Stomach (tissue), 9 donors: ENCODE measurements around the gene CACNA1G. TPM values are rescaled to one million over a fixed set of nuclear protein-coding genes. Genes with fewer than 3 reads are reported as not detected.

ENCODE experiments used
- DNase-seq, 2 donors: peaks; one replicate each; pipeline versions ENCODE4 v3.0.0 to v3.0.0-alpha.2; 2013 to 2019
- H3K27ac ChIP-seq, 5 donors: fragments of 200-600 bp in 4 of 5; sonication (generic) in 4 of 5; one replicate each; pipeline ENCODE4 v1.5.1; 2013 to 2019; ENCODE audit warnings: mild to moderate bottlenecking in 1 of 5, moderate library complexity in 1 of 5
- H3K27me3 ChIP-seq, 3 donors: fragments of 200-600 bp; sonication (generic); one replicate each; pipeline ENCODE4 v1.5.1; 2017 to 2019; ENCODE audit warnings: mixed run types in 1 of 3
- H3K36me3 ChIP-seq, 4 donors: fragments of 200-600 bp; sonication (generic); 1 replicate in 3 of 4; 2 replicates in 1 of 4; pipeline ENCODE4 v1.5.1; 2016 to 2019
- H3K4me1 ChIP-seq, 4 donors: fragments of 200-600 bp; sonication (generic); one replicate each; pipeline ENCODE4 v1.5.1; 2016 to 2019
- H3K4me3 ChIP-seq, 4 donors: fragments of 200-600 bp; sonication (generic) in 3 of 4; one replicate each; pipeline ENCODE4 v1.5.1; 2016 to 2019; ENCODE audit warnings: mild to moderate bottlenecking in 1 of 4
- H3K9me3 ChIP-seq, 4 donors: fragments of 200-600 bp; sonication (generic); one replicate each; pipeline ENCODE4 v1.5.1; 2016 to 2019
- EP300 ChIP-seq: sonication (generic); formaldehyde crosslinking; IDR thresholded peaks from one replicate; pipeline ENCODE4 v1.6.1; 2017; ENCODE audit warnings: antibody characterized with exemption
- POLR2A ChIP-seq, 4 donors: fragments of 450-650 bp; IDR thresholded peaks; one replicate each; pipeline ENCODE4 v1.6.1; 2016; ENCODE audit warnings: antibody characterized with exemption in 4 of 4, control low read depth in 2 of 4, mild to moderate bottlenecking in 1 of 4, moderate library complexity in 1 of 4
- POLR2AphosphoS5 ChIP-seq, 3 donors: sonication (generic); formaldehyde crosslinking; IDR thresholded peaks; one replicate each; pipeline ENCODE4 v1.6.1; 2016; ENCODE audit warnings: antibody characterized with exemption in 3 of 3
- WGBS, 5 donors: extraction: QIAGEN DNeasy Blood & Tissue Kit in 3 of 5; methylation state at CpG; one replicate each; pipeline versions ENCODE4 v1.1.5 to v1.1.7; 2013 to 2018; 5-methylcytosine and 5-hydroxymethylcytosine counted together
- intact Hi-C: fragments of 100-400 bp; cut with DNase I; formaldehyde crosslinking; loops from one replicate; pipeline ENCODE4 v1.15.1; 2023; ENCODE audit warnings: low total_unique reads
- polyA plus RNA-seq, 3 donors: library from polyadenylated mRNA; stranded (reverse); fragments of 200-250 nt; gene quantifications; one replicate each; pipeline ENCODE4 v1.2.3, GENCODE V29; 2013
- total RNA-seq, 5 donors: library from RNA; depleted of rRNA; stranded (reverse); fragments of >200 nt; gene quantifications; one replicate each; pipeline versions ENCODE4 v1.1.0 to v1.2.3, GENCODE V29; 2014 to 2016
- TF ChIP-seq, protein P1 (sequence below), 7 experiments: fragments of 450-650 bp in 4 of 7; fragments of 200-600 bp in 3 of 7; sonication (generic) in 3 of 7; IDR thresholded peaks; one replicate each; pipeline ENCODE4 v1.5.1; 2016 to 2019; ENCODE audit warnings: antibody characterized with exemption in 7 of 7, control low read depth in 2 of 7, mild to moderate bottlenecking in 1 of 7
- donor health status: healthy with polysubstance abuse.
- donor health status: Bipolar disorder and iron deficiency.
- donor health status: healthy.

CACNA1G gene
- total and polyA plus RNA-seq, 8 donors, result 0.06 to 3.7 (median 1.1) TPM; not detected in 4

DNA sequence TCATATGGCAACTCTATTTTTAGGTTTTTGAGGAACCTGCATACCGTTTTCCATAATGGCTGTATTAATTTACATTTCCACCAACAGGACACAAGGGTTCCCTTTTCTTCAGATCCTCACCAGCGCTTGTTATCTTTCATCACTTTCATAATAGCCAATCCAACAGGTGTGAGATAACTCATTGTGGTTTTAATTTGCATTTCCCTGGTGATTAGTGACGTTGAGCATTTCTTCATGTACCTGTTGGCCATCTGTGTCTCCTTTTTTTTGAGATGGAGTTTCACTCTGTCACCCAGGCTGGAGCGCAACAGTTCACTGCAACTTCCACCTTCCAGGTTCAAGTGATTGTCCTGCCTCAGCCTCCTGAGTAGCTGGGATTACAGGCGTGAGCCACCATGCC, 38.0 kb downstream of the CACNA1G start:
- 60 to 75% (median 61%) methylated on average over 5 of the region's 5 CpGs for WGBS, 5 donors
- Histone ChIP-seq H3K4me3 (no peak overlapping the region), H3K36me3 (no peaks in the 10 kb centered on the region), H3K9me3 (no peaks in the 10 kb centered on the region), H3K27ac (no peak overlapping the region), H3K4me1 (no peaks in the 10 kb centered on the region), H3K27me3 (peaks cover 0 to 13% (median 0%) of the 10 kb centered on the region in 3 donors)
- DNase-seq, result no peak
- TF ChIP-seq, protein P1, sequence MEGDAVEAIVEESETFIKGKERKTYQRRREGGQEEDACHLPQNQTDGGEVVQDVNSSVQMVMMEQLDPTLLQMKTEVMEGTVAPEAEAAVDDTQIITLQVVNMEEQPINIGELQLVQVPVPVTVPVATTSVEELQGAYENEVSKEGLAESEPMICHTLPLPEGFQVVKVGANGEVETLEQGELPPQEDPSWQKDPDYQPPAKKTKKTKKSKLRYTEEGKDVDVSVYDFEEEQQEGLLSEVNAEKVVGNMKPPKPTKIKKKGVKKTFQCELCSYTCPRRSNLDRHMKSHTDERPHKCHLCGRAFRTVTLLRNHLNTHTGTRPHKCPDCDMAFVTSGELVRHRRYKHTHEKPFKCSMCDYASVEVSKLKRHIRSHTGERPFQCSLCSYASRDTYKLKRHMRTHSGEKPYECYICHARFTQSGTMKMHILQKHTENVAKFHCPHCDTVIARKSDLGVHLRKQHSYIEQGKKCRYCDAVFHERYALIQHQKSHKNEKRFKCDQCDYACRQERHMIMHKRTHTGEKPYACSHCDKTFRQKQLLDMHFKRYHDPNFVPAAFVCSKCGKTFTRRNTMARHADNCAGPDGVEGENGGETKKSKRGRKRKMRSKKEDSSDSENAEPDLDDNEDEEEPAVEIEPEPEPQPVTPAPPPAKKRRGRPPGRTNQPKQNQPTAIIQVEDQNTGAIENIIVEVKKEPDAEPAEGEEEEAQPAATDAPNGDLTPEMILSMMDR (IDR thresholded peaks at IDR 0.05), result no peak
- TF ChIP-seq POLR2AphosphoS5 (IDR thresholded peaks at IDR 0.05) (no peak), EP300 (no peak), POLR2A (IDR thresholded peaks at IDR 0.05) (no peak)
- intact Hi-C loops, result no loop called here

DNA sequence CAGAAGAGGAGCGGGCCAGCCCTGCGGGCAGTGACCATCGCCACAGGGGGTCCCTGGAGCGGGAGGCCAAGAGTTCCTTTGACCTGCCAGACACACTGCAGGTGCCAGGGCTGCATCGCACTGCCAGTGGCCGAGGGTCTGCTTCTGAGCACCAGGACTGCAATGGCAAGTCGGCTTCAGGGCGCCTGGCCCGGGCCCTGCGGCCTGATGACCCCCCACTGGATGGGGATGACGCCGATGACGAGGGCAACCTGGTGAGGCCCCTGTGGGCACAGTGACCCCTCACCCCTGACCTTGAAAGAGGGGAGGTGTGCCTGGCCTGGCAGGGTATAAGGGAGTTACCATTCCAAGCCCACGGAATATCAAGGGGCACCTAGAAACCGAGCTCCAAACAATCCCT, 39.1 kb downstream of the CACNA1G start:
- H3K36me3 ChIP-seq, result no peaks in the 10 kb centered on the region
- TF ChIP-seq, protein P1 (IDR thresholded peaks at IDR 0.05), result no peak
- no peak for TF ChIP-seq POLR2AphosphoS5 (IDR thresholded peaks at IDR 0.05)
- no peak for TF ChIP-seq POLR2A (IDR thresholded peaks at IDR 0.05)
- TF ChIP-seq EP300, result no peak
- H3K9me3 ChIP-seq, result no peaks in the 10 kb centered on the region
- H3K4me3 ChIP-seq, result no peak overlapping the region
- H3K27me3 ChIP-seq, result peaks cover 0 to 23% (median 0%) of the 10 kb centered on the region in 3 donors
- H3K4me1 ChIP-seq, result peaks cover 0 to 8% (median 5%) of the 10 kb centered on the region in 4 donors
- WGBS, 5 donors, result 88 to 94% (median 92%) methylated on average over 11 to 15 of the region's 15 CpGs
- intact Hi-C loops, result no loop called here
- no peak for DNase-seq
- H3K27ac ChIP-seq, result no peak overlapping the region

DNA sequence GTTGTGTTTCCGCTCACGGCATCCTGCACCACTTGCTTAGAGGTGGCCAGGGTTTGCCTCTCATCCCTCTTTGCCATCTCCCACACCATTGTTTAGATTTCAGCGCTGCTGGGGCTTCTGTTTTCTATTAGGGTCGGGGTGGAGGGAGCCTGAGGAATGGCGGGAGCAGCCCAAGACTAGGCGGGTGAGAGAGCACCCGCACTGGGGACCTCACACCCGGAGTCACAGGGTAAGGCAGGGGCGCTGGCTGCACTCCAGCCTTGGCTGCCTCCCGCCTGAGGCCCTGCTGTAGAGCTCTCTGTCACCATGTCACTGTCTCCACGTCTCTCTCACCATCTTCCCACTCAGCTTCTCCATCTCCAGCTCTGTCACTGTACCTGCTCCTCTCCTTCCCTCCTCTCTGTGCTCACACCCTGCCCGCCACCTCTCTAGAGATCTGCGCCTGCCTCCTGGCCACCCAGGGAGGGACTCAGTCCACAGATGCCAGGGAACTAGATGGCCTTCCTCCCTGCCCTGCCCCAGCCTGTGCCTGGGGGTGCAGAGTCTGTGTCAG, 41.4 kb downstream of the CACNA1G start:
- Histone ChIP-seq H3K4me1 (peaks cover 0 to 12% (median 11%) of the 10 kb centered on the region in 4 donors), H3K4me3 (no peak overlapping the region), H3K27me3 (peaks cover 0 to 32% (median 0%) of the 10 kb centered on the region in 3 donors), H3K36me3 (no peaks in the 10 kb centered on the region), H3K27ac (no peak overlapping the region), H3K9me3 (no peaks in the 10 kb centered on the region)
- no peak for TF ChIP-seq POLR2A (IDR thresholded peaks at IDR 0.05)
- no peak for TF ChIP-seq EP300
- TF ChIP-seq, protein P1 (IDR thresholded peaks at IDR 0.05), result no peak
- no peak for TF ChIP-seq POLR2AphosphoS5 (IDR thresholded peaks at IDR 0.05)
- 66 to 75% (median 69%) methylated on average over 13 of the region's 13 CpGs for WGBS, 5 donors
- intact Hi-C loops, result no loop called here
- no peak for DNase-seq

DNA sequence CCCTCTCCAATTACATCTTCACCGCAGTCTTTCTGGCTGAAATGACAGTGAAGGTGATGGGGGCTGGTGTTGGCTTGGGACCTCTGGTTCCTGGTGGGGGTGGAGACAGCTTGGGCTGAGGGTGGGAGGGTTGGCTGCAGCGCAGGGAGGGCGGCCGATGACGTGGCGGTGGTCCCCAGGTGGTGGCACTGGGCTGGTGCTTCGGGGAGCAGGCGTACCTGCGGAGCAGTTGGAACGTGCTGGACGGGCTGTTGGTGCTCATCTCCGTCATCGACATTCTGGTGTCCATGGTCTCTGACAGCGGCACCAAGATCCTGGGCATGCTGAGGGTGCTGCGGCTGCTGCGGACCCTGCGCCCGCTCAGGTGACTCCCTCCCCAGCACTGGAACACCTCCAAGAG, 42.3 kb downstream of the CACNA1G start:
- H3K27ac ChIP-seq, result no peak overlapping the region
- peaks cover 0 to 12% (median 11%) of the 10 kb centered on the region in 4 donors for H3K4me1 ChIP-seq
- DNase-seq, result no peak
- TF ChIP-seq POLR2A (IDR thresholded peaks at IDR 0.05) (no peak), EP300 (no peak), POLR2AphosphoS5 (IDR thresholded peaks at IDR 0.05) (no peak)
- TF ChIP-seq, protein P1 (IDR thresholded peaks at IDR 0.05), result no peak
- H3K36me3 ChIP-seq, result no peaks in the 10 kb centered on the region
- intact Hi-C loops, result no loop called here
- H3K9me3 ChIP-seq, result no peaks in the 10 kb centered on the region
- peaks cover 0 to 32% (median 0%) of the 10 kb centered on the region in 3 donors for H3K27me3 ChIP-seq
- WGBS, 5 donors, result 88 to 94% (median 92%) methylated on average over 17 to 18 of the region's 18 CpGs
- no peak overlapping the region for H3K4me3 ChIP-seq
